Measurements from ENCODE around the gene PACSIN2. TPM values are rescaled to one million over a fixed set of nuclear protein-coding genes. Genes with fewer than 3 reads are reported as not detected.

Gene PACSIN2
- total RNA-seq, 1 donor from 2014 or later: 48.9 TPM

DNA sequence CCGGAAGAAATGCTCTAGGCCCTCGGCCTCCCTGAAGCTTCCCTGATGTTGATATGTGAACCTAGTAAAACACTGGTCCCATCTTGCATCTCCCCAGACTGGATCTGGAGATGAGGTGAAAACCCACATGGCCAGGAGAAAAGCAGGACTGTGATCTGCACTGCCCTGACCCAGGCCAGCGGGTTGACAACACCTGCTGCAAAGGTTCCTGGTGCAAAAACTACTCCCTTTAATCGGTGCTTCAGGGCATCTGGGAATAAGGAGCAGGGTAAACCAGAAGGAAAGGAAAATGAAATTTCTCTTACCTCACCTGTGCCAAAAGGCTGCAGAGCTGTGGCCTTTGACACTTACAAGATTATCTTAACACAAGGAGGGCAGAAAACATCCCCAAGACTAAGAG lies 30.6 kb downstream of the PACSIN2 start:
- ATAC-seq (ENCODE audit: low read depth) (no peak), DNase-seq (no peak)
- H3K27ac Mint-ChIP-seq: no peak overlapping the region
- H3K4me3 Mint-ChIP-seq: no peak overlapping the region
- CTCF ChIA-PET: no interaction called here
- H3K36me3 Mint-ChIP-seq (ENCODE audit: low read depth): peaks cover 8% of the 10 kb centered on the region
- intact Hi-C loops (cut with micrococcal nuclease): no loop called here
- TF ChIP-seq, protein P1, sequence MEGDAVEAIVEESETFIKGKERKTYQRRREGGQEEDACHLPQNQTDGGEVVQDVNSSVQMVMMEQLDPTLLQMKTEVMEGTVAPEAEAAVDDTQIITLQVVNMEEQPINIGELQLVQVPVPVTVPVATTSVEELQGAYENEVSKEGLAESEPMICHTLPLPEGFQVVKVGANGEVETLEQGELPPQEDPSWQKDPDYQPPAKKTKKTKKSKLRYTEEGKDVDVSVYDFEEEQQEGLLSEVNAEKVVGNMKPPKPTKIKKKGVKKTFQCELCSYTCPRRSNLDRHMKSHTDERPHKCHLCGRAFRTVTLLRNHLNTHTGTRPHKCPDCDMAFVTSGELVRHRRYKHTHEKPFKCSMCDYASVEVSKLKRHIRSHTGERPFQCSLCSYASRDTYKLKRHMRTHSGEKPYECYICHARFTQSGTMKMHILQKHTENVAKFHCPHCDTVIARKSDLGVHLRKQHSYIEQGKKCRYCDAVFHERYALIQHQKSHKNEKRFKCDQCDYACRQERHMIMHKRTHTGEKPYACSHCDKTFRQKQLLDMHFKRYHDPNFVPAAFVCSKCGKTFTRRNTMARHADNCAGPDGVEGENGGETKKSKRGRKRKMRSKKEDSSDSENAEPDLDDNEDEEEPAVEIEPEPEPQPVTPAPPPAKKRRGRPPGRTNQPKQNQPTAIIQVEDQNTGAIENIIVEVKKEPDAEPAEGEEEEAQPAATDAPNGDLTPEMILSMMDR (IDR thresholded peaks at IDR 0.05): no peak
- POLR2A ChIA-PET: no interaction called here
- H3K27me3 Mint-ChIP-seq: no peaks in the 10 kb centered on the region
- H3K9me3 Mint-ChIP-seq: no peaks in the 10 kb centered on the region
- peaks cover 22% of the 10 kb centered on the region for H3K4me1 Mint-ChIP-seq

DNA sequence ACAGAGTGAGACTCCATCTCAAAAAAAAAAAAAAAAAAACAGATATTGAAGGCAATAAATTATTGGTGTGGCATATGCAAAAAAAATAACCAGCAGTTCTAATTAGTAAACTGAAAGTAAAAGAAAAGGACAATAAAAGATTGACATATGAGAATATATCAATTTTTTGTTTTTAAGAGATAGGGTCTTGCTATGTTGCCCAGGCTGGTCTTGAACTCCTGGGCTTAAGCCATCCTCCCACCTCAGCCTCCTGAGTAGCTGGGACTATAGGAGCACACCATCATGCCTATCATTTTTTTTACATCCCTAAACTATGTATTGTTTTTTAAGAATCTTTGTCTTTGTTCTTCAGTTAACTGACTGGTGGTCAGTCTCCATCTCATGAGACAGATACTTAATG lies 31.5 kb downstream of the PACSIN2 start:
- ATAC-seq (ENCODE audit: low read depth) (no peak), DNase-seq (no peak)
- Mint-ChIP-seq H3K4me3 (no peak overlapping the region), H3K27me3 (no peaks in the 10 kb centered on the region), H3K27ac (no peak overlapping the region), H3K4me1 (peaks cover 25% of the 10 kb centered on the region), H3K36me3 (ENCODE audit: low read depth) (peaks cover 8% of the 10 kb centered on the region), H3K9me3 (no peaks in the 10 kb centered on the region)
- intact Hi-C loops (cut with micrococcal nuclease): no loop called here
- TF ChIP-seq, protein P1 (IDR thresholded peaks at IDR 0.05): no peak
- ChIA-PET POLR2A (interaction anchor here (0.8 kb wide), 1 partner anchor 300 kb away, joined by 3 read pairs; no protein-coding TSS in a partner anchor), CTCF (no interaction called here)

DNA sequence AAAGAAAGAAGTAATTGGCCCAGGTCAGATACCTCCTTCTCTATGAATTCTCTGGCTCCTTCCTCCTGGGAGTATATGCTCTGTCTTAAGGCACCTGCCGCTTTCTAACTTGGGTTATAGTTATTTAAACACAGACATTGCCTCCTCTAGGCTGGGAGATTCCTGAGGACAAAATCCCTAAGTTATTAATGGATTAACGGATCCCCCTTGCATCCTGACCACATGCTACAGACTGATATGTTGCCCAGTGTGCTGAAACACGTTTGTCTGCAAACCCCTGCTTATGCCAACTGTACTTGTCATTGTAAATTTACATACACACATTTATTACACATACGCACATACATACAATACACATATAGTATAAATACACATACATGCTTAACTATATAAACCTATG lies 35.3 kb downstream of the PACSIN2 start:
- TF ChIP-seq, protein P1 (IDR thresholded peaks at IDR 0.05): no peak
- no peak overlapping the region for H3K4me3 Mint-ChIP-seq
- ChIA-PET CTCF (no interaction called here), POLR2A (no interaction called here)
- peaks cover 5% of the 10 kb centered on the region for H3K36me3 Mint-ChIP-seq (ENCODE audit: low read depth)
- intact Hi-C loops (cut with micrococcal nuclease): no loop called here
- ATAC-seq (ENCODE audit: low read depth) (no peak), DNase-seq (no peak)
- H3K27me3 Mint-ChIP-seq: no peaks in the 10 kb centered on the region
- no peak overlapping the region for H3K27ac Mint-ChIP-seq
- H3K9me3 Mint-ChIP-seq: no peaks in the 10 kb centered on the region
- H3K4me1 Mint-ChIP-seq: peaks cover 40% of the 10 kb centered on the region

DNA sequence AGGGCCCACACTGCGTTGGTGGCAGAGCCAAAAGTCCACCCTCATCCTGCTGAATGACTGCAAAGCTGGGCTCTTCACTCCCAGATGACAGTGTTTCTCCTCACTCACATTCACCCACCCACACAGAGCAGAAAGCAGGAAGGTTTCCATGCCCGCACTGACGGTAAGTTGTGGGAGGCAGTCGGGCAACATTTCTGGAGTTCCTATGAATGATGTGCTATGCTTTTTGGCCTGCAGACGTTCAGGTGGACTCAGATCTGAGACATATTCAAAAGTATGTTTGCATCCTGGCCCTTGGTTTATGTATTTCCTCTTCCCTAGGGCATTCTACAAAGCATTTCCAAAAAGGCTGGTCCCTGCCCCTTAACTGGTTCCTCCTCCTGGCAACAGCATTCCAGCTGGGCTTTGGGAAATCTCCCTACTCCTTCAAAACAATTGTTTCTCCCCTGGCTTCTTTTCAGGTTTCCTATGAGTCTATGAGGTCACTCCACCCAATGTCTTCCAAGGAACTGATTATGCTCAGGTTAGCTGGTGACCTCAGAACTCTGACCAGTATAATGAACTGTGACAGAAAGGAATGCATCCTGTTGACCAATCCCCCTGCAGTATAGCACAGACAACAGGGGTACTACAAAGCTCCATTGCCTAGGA lies 36.4 kb downstream of the PACSIN2 start:
- no peaks in the 10 kb centered on the region for H3K36me3 Mint-ChIP-seq (ENCODE audit: low read depth)
- ChIA-PET POLR2A (no interaction called here), CTCF (interaction anchor here (1.0 kb wide), 1 partner anchor 11 kb away, joined by 3 read pairs; no protein-coding TSS in a partner anchor)
- TF ChIP-seq, protein P1 (IDR thresholded peaks at IDR 0.05): no peak
- peaks cover 46% of the 10 kb centered on the region for H3K4me1 Mint-ChIP-seq
- no peak overlapping the region for H3K4me3 Mint-ChIP-seq
- H3K27ac Mint-ChIP-seq: peak overlapping the region; percentile 33
- DNase-seq (no peak), ATAC-seq (ENCODE audit: low read depth) (no peak)
- no peaks in the 10 kb centered on the region for H3K9me3 Mint-ChIP-seq
- no peaks in the 10 kb centered on the region for H3K27me3 Mint-ChIP-seq
- intact Hi-C loops (cut with micrococcal nuclease): no loop called here

DNA sequence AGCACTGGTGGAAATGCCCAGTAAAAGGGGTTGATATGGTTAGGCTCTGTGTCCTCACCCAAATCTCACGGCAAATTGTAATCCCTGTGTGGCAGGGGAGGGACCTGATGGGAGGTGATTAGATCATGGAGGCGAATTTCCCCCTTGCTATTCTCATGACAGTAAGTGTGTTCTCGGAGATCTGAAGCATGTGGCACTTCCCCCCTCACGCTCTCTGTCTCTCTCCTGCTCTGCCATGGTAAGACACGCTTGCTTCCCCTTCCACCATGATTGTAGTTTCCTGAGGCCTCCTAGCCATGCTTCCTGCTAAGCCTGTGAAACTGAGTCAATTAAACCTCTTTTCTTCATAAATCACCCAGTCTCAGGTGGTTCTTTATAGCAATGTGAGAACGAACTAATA lies 37.4 kb downstream of the PACSIN2 start:
- H3K4me3 Mint-ChIP-seq: peak overlapping the region; percentile 22
- POLR2A ChIA-PET: interaction anchor here (0.6 kb wide), 1 partner anchor 88 kb away, joined by 4 read pairs; no protein-coding TSS in a partner anchor
- TF ChIP-seq, protein P1 (IDR thresholded peaks at IDR 0.05): no peak
- H3K4me1 Mint-ChIP-seq: peaks cover 56% of the 10 kb centered on the region
- H3K9me3 Mint-ChIP-seq: no peaks in the 10 kb centered on the region
- H3K27ac Mint-ChIP-seq: peak overlapping the region; percentile 16
- ATAC-seq (ENCODE audit: low read depth) (peak; percentile 68), DNase-seq (no peak)
- no peaks in the 10 kb centered on the region for H3K36me3 Mint-ChIP-seq (ENCODE audit: low read depth)
- intact Hi-C loops (cut with micrococcal nuclease): no loop called here
- H3K27me3 Mint-ChIP-seq: no peaks in the 10 kb centered on the region
- CTCF ChIA-PET: no interaction called here
